ENCODE data around the gene KCNS1.

The KCNS1 gene

DNA sequence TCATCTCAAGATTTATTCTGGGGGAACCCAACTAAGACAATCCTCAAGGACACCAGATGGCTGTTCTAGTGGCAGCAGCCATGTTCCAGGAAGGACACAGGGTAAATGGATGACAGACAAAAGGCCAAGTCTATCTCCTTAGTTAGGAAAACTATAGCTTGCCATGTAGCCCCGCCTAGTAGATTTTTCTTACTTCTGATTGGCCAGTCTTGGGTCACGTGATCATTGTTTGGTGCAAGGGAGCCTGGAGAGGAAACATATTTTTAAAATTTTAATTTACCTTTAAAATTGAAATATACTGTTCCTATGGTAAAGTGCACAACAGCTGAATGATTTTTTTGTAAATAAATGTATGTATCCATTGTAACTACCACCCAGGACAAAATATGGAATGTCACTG is 4.4 kb upstream of the KCNS1 start:
- no peak for DNase-seq

GRCh38 chr20:45104786-45105185 is 3.9 kb upstream of the KCNS1 start:
- no peak for DNase-seq

DNA sequence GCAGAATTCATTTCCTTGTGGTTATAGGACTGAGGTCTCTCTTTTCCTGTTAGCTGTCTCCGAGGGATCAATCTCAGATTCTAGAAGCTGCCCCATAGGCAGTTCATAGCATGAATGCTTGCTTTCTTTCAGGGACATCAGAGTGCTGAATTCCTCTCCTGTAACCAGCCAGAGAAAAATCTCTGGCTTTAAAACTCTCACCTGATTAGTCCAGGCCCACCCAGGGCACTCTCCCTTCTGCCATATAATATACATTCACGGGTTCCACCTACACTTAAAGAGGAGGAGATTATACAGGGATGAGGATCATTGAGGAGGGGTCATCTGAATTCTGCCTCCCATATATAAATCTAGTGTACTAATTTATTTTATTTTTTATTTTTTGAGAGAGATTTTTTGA is 2.1 kb upstream of the KCNS1 start:
- no peak for DNase-seq

DNA sequence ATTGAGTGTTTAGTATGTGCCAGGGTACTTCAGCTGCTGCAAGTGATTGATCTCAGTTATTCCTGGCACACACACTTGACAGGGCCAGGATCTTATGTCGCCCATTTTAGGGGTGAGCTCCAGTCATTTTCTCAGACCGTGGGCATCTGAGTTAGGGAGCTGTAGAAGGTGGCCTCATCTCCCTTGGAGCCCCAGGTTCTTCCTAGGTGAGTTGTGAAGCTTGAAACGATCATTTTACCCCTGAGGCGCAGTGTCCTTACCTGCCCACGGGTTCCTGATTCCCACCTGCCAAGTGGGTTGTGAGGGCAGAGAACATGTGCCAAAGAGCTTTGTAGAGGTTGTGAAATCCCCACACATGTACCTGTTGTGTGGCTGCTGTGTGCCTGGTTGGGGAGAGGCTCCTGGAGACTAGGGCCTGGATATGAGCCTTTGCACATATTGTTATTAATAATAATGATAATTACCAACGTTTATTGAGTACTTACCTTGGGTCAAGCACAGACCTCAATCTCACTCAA is 465 bp upstream of the KCNS1 start:
- no peak for DNase-seq

GRCh38 chr20:45098103-45098773 is 2.7 kb downstream of the KCNS1 start:
- DNase-seq = no peak

GRCh38 chr20:45097485-45098102 is 3.3 kb downstream of the KCNS1 start:
- no peak for DNase-seq

GRCh38 chr20:45096781-45097180 is 4.1 kb downstream of the KCNS1 start:
- no peak for DNase-seq

GRCh38 chr20:45095805-45096238 is 5.1 kb downstream of the KCNS1 start:
- peak in 1 of 2 experiments; percentile 13 for DNase-seq

GRCh38 chr20:45094864-45095574 is 5.9 kb downstream of the KCNS1 start:
- DNase-seq = no peak

- DNase-seq = no peak
Observed at GRCh38 chr20:45094201-45094600, 6.7 kb downstream of the KCNS1 start.

GRCh38 chr20:45092898-45093297 is 8.0 kb downstream of the KCNS1 start:
- no peak for DNase-seq

GRCh38 chr20:45091366-45091765 is 9.6 kb downstream of the KCNS1 start:
- no peak for DNase-seq

- no peak for DNase-seq
Observed at GRCh38 chr20:45090481-45090880, 10.4 kb downstream of the KCNS1 start.

DNA sequence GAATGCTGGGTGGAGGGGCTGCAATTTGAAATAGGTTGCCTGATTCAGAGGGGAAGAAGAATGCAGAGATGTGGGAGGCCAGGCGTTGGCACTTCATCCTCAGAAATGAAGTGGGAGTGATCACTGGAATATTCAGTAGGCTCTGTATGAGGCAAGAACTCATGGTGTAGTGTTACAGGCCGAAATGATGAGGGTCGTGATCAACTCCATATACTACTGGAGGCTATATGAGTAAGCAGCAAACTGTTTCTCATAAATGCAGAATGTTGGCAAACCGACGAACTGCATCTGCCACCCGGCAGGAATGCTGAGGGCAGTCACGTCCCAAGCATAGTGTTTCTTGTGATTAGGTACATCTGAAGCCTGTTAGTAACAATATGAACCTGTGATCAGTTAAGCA is 12.7 kb downstream of the KCNS1 start:
- no peak for DNase-seq

GRCh38 chr20:45087814-45088213 is 13.1 kb downstream of the KCNS1 start:
- no peak for DNase-seq

GRCh38 chr20:45087097-45087790 is 13.7 kb downstream of the KCNS1 start:
- no peak for DNase-seq

- DNase-seq = no peak
Observed at GRCh38 chr20:45085867-45086266, 15.1 kb downstream of the KCNS1 start.

DNA sequence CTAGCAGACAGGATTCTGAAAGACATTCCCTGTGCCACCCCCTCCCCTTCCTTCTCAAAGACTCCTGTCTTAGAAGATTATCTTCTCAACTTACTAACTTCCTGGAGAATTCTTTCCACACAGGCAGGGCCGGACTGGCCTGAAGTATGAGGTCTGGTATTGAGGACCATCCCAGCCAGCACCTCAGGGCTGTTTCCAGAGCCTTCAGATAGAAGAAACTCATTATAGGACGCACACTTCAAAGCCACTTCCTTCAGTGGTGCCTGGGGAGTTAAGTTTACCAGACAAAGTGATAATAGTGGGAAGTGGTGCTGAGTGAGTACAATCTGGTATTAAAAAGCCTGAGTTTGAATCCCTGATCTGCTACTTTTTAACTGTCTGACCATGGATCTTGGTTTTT is 15.6 kb downstream of the KCNS1 start:
- no peak for DNase-seq

DNA sequence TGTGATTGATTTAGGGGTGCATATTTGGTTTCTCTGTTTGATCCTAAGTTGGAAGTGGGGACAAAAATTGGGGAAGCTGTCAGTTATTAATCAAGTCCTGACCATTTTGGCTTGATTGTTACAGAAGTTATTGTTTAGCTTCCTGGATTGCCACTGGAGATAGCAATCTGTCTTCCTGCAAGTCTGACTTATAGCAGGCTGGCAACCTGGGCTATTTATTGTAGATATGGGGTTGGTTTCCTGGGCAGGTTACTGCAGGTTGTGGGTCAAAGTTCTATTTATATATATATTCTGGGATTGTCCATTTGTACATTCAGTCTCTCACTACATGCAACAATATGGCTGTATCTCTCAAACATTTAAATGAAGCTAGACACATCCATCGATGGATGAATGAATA is 17.8 kb downstream of the KCNS1 start:
- DNase-seq = no peak

- DNase-seq = no peak
Observed at GRCh38 chr20:45082468-45082867, 18.5 kb downstream of the KCNS1 start.

DNA sequence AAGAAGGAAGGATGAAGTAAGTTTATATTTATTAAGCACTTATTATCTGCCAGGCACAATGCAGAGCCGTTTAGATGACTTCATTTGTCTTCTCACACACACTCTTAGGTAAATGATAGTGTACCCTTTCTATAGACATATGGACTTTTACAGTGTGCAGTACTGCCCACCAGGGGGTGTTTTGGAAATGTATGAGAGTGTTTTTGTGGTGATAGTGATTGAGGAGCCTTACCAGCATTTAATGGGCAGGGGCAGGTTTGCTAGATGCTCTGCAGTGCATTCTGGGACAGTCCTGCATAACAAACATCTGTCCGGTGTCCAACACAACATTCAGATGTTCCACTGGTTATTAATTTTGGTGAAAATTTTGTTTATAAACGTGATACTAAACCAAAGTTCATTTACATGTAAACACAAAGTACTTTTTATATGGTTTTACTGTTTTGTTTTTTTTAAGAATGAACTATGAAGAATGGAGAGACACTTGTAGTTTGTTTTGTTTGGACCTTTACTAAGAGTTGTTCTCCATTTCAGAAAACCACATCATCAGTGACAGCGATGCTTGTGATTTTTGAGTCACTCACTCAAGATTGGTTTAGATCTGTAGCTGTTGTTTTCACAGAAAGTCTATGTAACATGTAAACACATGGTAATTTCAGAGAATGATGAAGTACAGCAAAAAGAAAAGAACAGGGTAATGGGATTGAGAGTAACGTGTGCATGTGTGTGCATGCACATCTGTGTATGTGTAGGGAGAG is 19.9 kb downstream of the KCNS1 start:
- DNase-seq = no peak

GRCh38 chr20:45077559-45077958 is 23.4 kb downstream of the KCNS1 start:
- no peak for DNase-seq

DNA sequence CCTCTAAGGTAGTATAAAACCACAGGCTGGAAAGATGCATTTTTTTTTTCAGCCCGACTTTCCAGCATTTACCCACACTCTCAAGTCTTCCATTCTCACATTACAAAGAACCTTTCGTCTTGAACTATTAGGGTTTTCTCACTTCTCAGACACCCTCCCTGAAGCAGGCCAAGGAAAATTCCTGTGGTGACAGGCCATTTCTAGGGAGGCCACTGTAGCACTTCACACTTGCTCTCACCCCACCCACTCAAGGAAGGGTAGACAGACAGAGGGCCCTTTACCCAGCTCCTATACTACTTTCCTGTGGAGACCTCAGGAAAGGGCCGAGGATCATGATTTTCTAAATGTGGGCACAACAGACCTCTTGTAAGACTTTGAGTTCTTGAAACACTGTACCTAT is 27.7 kb downstream of the KCNS1 start:
- DNase-seq = no peak

Measured in NCI-H187 (cell line).